ENCODE measurements around the gene SPRED3.

DNA sequence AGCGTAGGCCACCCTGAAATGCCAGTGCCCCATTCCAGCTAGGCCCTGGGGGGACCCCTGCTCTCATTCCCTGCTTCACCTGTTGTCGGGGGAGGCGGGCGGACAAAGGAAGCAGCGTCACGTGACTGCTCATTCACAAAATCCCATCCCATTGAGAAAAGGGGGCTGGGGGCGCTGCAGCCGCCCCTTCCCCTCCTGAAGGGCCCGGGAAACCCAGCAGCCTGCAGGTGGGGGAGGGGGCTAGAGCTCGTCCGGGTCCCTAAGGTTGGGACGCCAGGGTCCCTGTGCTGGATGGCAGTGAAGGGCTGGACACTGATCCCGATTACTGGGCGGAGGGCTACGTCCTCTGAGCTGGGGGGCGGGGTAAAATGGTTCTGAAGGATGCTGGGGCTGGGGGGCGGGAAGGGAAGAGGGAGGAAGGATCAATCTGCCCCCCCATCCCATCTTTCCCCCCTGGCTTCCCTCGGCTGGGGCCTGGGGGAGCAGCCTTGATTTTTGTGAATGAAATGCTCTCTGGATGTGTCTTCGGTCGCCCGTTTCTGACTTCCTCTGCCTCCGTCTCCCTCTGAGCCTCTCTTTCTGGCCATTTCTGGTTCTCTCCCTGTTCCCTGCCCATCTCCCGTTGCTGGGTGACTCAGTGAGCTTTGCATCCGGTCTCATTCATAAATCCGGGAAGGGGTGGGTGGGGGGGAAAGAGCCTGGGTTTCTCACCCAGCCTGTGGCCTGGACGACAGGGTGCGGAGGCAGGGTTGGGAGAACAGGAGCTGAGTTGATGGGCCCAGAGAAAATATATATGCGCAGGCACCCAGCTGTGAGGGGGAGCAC lies 816 bp downstream of the SPRED3 start:
- TF ChIP-seq, protein P1, sequence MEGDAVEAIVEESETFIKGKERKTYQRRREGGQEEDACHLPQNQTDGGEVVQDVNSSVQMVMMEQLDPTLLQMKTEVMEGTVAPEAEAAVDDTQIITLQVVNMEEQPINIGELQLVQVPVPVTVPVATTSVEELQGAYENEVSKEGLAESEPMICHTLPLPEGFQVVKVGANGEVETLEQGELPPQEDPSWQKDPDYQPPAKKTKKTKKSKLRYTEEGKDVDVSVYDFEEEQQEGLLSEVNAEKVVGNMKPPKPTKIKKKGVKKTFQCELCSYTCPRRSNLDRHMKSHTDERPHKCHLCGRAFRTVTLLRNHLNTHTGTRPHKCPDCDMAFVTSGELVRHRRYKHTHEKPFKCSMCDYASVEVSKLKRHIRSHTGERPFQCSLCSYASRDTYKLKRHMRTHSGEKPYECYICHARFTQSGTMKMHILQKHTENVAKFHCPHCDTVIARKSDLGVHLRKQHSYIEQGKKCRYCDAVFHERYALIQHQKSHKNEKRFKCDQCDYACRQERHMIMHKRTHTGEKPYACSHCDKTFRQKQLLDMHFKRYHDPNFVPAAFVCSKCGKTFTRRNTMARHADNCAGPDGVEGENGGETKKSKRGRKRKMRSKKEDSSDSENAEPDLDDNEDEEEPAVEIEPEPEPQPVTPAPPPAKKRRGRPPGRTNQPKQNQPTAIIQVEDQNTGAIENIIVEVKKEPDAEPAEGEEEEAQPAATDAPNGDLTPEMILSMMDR (IDR thresholded peaks at IDR 0.05), result no peak
- no peak for TF ChIP-seq POLR2A (IDR thresholded peaks at IDR 0.05)

All from adrenal gland (tissue), 5 donors.